Neural cell (in vitro differentiated cells): Measurements from ENCODE around the gene LHPP. TPM values are rescaled to one million over a fixed set of nuclear protein-coding genes. Genes with fewer than 3 reads are reported as not detected.

Experiments
- H2AFZ ChIP-seq: fragments of 200-600, 300-800 bp; sonication (generic), shearing (Covaris generic); 2 replicates; pipeline ENCODE4 v1.6.0; 2014; ENCODE audit warnings: low read depth, mild to moderate bottlenecking, antibody characterized with exemption, low read length, moderate library complexity
- H3F3A ChIP-seq: fragments of 200-600 bp; shearing (Covaris generic); 2 replicates; pipeline ENCODE4 v1.6.1; 2016; ENCODE audit warnings: mild to moderate bottlenecking, moderate library complexity, mixed read lengths, antibody characterized with exemption, low read length; ENCODE audit not compliant: insufficient read depth, poor library complexity, severe bottlenecking
- H3K27ac ChIP-seq: fragments of 200-600, 300-800 bp; sonication (generic), shearing (Covaris generic); 2 replicates; pipeline ENCODE4 v1.5.1; 2014; ENCODE audit warnings: mild to moderate bottlenecking, low read length, moderate library complexity
- H3K27me3 ChIP-seq: fragments of 300-800, 200-600 bp; sonication (generic), shearing (Covaris generic); 2 replicates; pipeline ENCODE4 v1.6.0; 2014; ENCODE audit warnings: mild to moderate bottlenecking, low read depth, low read length, moderate library complexity; ENCODE audit not compliant: insufficient read depth
- H3K36me3 ChIP-seq: fragments of 300-800, 200-600 bp; sonication (generic), shearing (Covaris generic); 2 replicates; pipeline ENCODE4 v1.5.1; 2014; ENCODE audit warnings: mild to moderate bottlenecking, antibody characterized with exemption, low read length, moderate library complexity; ENCODE audit not compliant: insufficient read depth
- H3K4me2 ChIP-seq: fragments of 300-800, 200-600 bp; sonication (generic), shearing (Covaris generic); 2 replicates; pipeline ENCODE4 v1.6.0; 2014; ENCODE audit warnings: mild to moderate bottlenecking, low read length
- H3K4me3 ChIP-seq: fragments of 300-800, 200-600 bp; sonication (generic), shearing (Covaris generic); 2 replicates; pipeline ENCODE4 v1.5.1; 2014; ENCODE audit warnings: mild to moderate bottlenecking, low read length, moderate library complexity
- H3K79me2 ChIP-seq: fragments of 200-600 bp; shearing (Covaris generic); replicated peaks from 2 replicates; pipeline ENCODE4 v1.6.0; 2014; ENCODE audit warnings: mild to moderate bottlenecking, low read length, moderate library complexity; ENCODE audit not compliant: insufficient read depth
- H3K9ac ChIP-seq: fragments of 300-800, 200-600 bp; sonication (generic), shearing (Covaris generic); 2 replicates; pipeline ENCODE4 v1.6.1; 2016; ENCODE audit warnings: mild to moderate bottlenecking, low read length, mixed read lengths
- H3K9me2 ChIP-seq: fragments of 200-600 bp; shearing (Covaris generic); 2 replicates; pipeline ENCODE4 v1.6.1; 2016; ENCODE audit warnings: mild to moderate bottlenecking, low read length, mixed read lengths; ENCODE audit not compliant: insufficient read depth
- H3K9me3 ChIP-seq: fragments of 200-600, 300-800 bp; sonication (generic), shearing (Covaris generic); 2 replicates; pipeline ENCODE4 v1.6.1; 2016; ENCODE audit warnings: mild to moderate bottlenecking, mixed run types, low read length, moderate library complexity, mixed read lengths
- H4K20me1 ChIP-seq: fragments of 200-600 bp; shearing (Covaris generic); 2 replicates; pipeline ENCODE4 v1.6.1; 2016; ENCODE audit warnings: mild to moderate bottlenecking, mixed run types; ENCODE audit not compliant: insufficient read depth
- CTCF ChIP-seq: fragments of 450-650 bp; IDR thresholded peaks from 2 replicates; pipeline ENCODE4 v1.5.1; 2014; ENCODE audit warnings: antibody characterized with exemption, mild to moderate bottlenecking, moderate library complexity; ENCODE audit not compliant: poor library complexity, severe bottlenecking
- EP300 ChIP-seq: fragments of 450-650 bp; conservative IDR thresholded peaks from 2 replicates; pipeline ENCODE4 v1.6.1; 2014; ENCODE audit warnings: antibody characterized with exemption, mild to moderate bottlenecking, moderate library complexity; ENCODE audit not compliant: poor library complexity, severe bottlenecking
- EZH2 ChIP-seq: fragments of 200-600, 300-800 bp; shearing (Covaris generic), sonication (generic); IDR thresholded peaks from 2 replicates; pipeline ENCODE4 v1.6.1; 2014; ENCODE audit warnings: antibody characterized with exemption, low read length, borderline replicate concordance, mild to moderate bottlenecking; ENCODE audit not compliant: insufficient read depth, poor library complexity, severe bottlenecking
- MXI1 ChIP-seq: fragments of 450-650 bp; conservative IDR thresholded peaks from 2 replicates; pipeline ENCODE4 v1.6.1; 2014; ENCODE audit warnings: antibody characterized with exemption, mild to moderate bottlenecking; ENCODE audit not compliant: poor library complexity, severe bottlenecking
- POLR2AphosphoS5 ChIP-seq: IDR thresholded peaks from 2 replicates; pipeline ENCODE4 v1.6.1; 2012
- RAD21 ChIP-seq: fragments of 450-650 bp; conservative IDR thresholded peaks from 2 replicates; pipeline ENCODE4 v1.6.1; 2014; ENCODE audit warnings: antibody characterized with exemption, mild to moderate bottlenecking, moderate library complexity
- REST ChIP-seq: IDR thresholded peaks from 2 replicates; pipeline ENCODE4 v1.6.1; 2012; ENCODE audit warnings: borderline replicate concordance
- SMC3 ChIP-seq: fragments of 450-650 bp; conservative IDR thresholded peaks from 2 replicates; pipeline ENCODE4 v1.6.1; 2014; ENCODE audit warnings: antibody characterized with exemption, mild to moderate bottlenecking, moderate library complexity; ENCODE audit not compliant: poor library complexity
- TAF1 ChIP-seq: IDR thresholded peaks from 2 replicates; pipeline ENCODE4 v1.6.1; 2012; ENCODE audit warnings: low read depth
- polyA plus RNA-seq: library from polyadenylated mRNA; depleted of rRNA; stranded (reverse); fragments of >200 nt; gene quantifications from 2 replicates; pipeline ENCODE4 v1.2.3, GENCODE V29; 2014

The LHPP gene
- polyA plus RNA-seq, 1 donor from 2014 or later = 16.0 TPM

DNA sequence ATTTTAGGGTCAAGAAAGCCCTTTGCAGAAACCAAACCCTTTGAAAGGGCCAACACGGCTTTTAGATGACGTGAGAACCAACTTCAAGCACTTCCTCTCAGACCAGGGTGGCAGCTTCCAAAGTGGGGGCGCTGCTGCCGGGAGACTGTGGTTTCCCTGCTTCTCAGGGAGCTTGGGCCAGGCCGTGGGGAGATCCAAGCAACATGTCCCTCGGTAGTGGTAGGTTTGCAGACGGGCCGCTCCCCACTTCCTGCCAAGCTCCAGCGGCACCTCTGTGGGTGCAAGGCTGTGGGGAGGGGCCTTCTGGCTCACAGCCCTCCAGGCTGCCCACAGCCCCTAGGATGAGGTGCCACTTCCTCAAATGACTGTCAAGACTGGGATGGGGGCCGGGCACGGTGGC, 150.1 kb downstream of the LHPP start:
- Histone ChIP-seq H4K20me1 (no peaks in the 10 kb centered on the region), H3K9me2 (no peaks in the 10 kb centered on the region), H3K4me2 (no peak overlapping the region), H3K9me3 (no peaks in the 10 kb centered on the region), H3F3A (no peaks in the 10 kb centered on the region), H3K79me2 (no peaks in the 10 kb centered on the region), H2AFZ (no peak overlapping the region), H3K27me3 (no peaks in the 10 kb centered on the region), H3K4me3 (no peak overlapping the region), H3K9ac (no peak overlapping the region), H3K27ac (no peak overlapping the region), H3K36me3 (no peaks in the 10 kb centered on the region)
- no peak for TF ChIP-seq MXI1
- TF ChIP-seq TAF1 = no peak
- TF ChIP-seq EP300 = no peak
- TF ChIP-seq SMC3 = no peak

- no peak overlapping the region for H2AFZ ChIP-seq
- no peaks in the 10 kb centered on the region for H3K27me3 ChIP-seq
- no peaks in the 10 kb centered on the region for H3K36me3 ChIP-seq
- H3K79me2 ChIP-seq = no peaks in the 10 kb centered on the region
- H3K4me2 ChIP-seq = no peak overlapping the region
- H3K9ac ChIP-seq = no peak overlapping the region
- no peaks in the 10 kb centered on the region for H3K9me2 ChIP-seq
- TF ChIP-seq SMC3 (no peak), TAF1 (no peak), RAD21 (no peak), EZH2 (no peak), MXI1 (no peak)
- H3F3A ChIP-seq = no peaks in the 10 kb centered on the region
- H3K4me3 ChIP-seq = no peak overlapping the region
- no peaks in the 10 kb centered on the region for H3K9me3 ChIP-seq
- H4K20me1 ChIP-seq = no peaks in the 10 kb centered on the region
- H3K27ac ChIP-seq = no peak overlapping the region
These were observed 151.2 kb downstream of the LHPP start for GRCh38 chr10:124612611-124613498.

DNA sequence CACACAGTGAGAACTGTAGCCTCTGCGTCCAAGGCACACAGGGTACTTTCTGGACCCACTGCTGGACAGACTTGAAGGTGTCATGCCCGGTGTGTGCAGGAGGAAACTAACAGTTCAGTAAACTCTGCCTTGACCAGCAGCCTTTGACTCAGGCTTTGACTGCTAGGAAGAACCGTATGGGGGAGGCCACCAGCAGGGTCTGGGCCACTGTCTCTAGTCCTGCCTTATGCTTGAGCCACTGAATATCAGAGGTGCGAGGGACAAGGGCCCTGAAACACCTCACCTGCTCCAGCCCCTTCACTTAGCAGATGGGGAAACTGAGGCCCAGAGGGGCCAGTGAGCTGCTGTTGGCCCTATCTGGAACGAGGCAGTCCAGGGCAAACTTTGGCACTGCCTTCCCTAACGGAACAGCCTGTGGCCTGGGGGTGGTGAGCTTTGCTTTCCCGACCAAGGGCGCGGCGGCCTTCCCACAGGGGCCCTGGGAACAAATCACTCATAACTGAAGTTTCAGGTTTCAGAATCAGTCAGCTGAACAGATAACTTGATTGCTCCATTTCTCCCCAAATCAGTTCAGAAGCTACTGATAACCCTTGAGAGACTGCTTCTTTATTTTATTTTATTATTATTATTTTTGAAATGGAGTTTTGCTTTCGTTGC, 152.5 kb downstream of the LHPP start:
- Histone ChIP-seq H3K36me3 (no peaks in the 10 kb centered on the region), H4K20me1 (no peaks in the 10 kb centered on the region), H3K4me2 (no peak overlapping the region), H3K27me3 (no peaks in the 10 kb centered on the region), H3K79me2 (no peaks in the 10 kb centered on the region), H3K9ac (no peak overlapping the region), H3F3A (no peaks in the 10 kb centered on the region), H2AFZ (no peak overlapping the region), H3K27ac (no peak overlapping the region), H3K9me2 (no peaks in the 10 kb centered on the region), H3K9me3 (no peaks in the 10 kb centered on the region), H3K4me3 (no peak overlapping the region)
- TF ChIP-seq SMC3 = no peak
- TF ChIP-seq EP300 = no peak
- no peak for TF ChIP-seq CTCF
- TF ChIP-seq MXI1 = no peak
- TF ChIP-seq EZH2 = no peak
- TF ChIP-seq RAD21 = no peak
- no peak for TF ChIP-seq REST
- no peak for TF ChIP-seq POLR2AphosphoS5
- no peak for TF ChIP-seq TAF1
